NCI-H446 (cell line): ENCODE results near the gene CHEK1.
A peak's percentile ranks its signal among the peaks of the same experiment; 100 is the strongest.

Experiments
- DNase-seq, 2 experiments: peaks; one replicate each; lab custom pipeline; 2025; lab: John Stamatoyannopoulos, UW

The CHEK1 gene

DNA sequence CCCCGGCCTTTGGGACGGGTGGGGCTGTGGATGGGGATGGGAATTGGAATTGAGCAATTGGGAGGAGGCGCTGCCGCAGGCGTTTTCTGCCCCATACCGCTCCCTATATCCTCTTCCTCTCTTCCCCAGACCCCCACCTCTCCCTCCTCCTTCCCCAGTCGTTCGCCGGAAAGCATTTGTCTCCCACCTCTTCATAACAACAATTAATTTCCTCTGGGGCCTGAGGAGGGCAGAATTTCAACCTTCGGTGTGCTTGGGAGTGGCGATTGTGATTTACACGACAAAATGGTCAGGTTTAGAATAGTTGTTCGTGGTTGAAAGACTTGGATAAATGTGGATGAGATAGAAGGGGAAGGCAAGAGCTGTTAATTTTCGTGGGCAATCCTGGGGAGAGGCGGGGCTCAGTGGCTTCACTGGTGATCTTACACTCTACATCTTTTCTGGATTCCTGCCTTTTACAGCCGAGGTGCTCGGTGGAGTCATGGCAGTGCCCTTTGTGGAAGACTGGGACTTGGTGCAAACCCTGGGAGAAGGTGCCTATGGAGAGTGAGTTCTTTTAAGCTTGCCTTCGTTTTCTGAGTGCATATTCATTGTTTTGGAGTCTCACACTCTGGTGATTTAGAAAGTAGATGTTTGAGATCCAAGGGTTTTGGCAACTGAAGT, 1.5 kb downstream of the CHEK1 start:
- peak; percentile 46 to 57 for DNase-seq

DNA sequence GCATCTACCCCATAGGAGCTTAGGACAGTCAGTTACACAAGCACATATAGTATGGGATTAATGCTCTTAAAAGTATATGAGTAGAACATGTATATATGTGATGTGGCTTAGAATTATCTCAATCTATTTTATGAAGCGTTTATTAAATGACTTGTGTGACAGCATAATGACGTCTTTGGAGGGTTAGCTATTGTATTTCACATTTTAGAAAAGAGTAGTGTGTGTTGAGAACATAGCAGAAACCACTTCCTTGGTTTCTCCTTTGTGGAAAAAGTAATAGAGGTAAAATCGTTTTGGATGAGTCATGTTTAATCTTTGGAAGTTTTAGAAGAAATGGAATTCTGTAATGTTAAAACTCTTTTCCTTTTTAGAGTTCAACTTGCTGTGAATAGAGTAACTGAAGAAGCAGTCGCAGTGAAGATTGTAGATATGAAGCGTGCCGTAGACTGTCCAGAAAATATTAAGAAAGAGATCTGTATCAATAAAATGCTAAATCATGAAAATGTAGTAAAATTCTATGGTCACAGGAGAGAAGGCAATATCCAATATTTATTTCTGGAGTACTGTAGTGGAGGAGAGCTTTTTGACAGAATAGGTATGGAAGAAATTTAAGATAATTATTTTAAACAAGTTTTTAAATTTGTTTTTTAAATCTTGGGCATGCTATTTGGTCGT, 2.4 kb downstream of the CHEK1 start:
- no peak for DNase-seq

GRCh38 chr11:125637840-125638239, 12.9 kb downstream of the CHEK1 start:
- no peak for DNase-seq

DNA sequence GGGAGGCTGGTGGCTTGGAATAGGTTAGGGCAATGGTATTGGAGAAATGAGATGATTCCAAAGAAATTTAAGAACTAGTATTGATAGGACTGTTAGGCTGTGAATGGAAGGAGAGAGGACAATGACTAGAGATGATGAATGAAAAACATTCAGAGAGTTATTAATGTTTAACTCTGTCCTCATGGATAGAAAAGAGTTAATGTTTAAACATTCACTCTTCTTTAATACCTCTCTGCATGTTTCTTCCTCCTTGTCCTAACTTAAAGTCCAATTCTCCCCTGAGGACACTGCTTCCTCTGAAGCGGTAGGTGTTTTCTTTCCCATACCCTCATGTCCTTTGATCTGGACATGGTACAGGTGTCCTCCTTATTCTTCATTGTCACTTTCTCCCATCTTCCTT, 13.4 kb downstream of the CHEK1 start:
- no peak for DNase-seq

GRCh38 chr11:125645871-125646270, 20.9 kb downstream of the CHEK1 start:
- no peak for DNase-seq

DNA sequence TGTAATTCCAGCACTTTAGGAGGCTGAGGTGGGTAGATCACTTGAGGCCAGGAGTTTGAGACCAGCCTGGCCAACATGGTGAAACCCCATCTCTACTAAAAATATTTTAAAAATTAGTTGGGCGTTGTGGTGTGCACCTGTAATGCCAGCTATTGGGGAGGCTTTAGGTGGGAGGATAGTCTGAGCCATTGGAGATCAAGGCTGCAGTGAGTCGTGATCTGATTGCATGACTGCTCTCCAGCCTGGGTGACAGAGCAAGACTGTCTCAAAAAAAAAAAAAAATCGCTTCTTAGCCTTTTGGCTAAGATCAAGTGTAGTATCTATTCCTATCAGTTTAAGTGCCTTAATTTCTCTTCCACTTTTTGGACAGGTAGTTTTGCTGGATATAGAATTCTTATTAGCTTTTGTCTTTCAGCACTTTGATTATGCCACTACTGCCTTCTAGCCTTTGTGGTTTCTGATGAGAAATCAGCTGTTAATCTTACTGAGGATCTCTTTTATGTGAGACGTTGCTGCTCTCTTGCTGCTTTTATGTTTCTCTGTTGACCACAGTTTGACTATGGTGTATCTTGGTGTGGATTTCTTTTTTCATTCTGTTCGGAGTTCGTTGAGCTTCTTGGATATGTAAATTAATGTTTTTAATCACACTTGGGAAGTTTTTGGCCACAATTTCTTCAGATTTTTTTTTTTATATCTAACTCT, 24.7 kb downstream of the CHEK1 start:
- no peak for DNase-seq

- DNase-seq: no peak
Observed at GRCh38 chr11:125662689-125663088, 37.7 kb downstream of the CHEK1 start.

- no peak for DNase-seq
Observed at GRCh38 chr11:125663910-125664309, 38.9 kb downstream of the CHEK1 start.

DNA sequence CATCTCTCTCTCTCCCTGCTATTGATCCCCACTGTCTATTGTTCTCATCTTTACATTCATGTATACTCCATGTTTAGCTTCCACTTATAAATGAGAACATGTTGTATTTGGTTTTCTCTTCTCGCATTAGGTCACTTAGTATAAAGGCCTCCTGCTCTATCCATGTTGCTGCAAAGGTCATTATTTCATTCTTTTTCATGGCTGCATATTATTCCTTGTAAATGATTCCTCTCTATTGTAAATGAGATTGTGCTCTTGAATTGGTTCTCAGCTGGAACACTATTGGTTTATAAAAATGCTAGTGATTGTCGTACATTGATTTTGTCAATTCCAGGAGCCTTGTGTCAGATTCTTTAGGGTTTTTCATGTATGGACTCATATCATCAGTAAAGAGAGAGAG, 42.2 kb downstream of the CHEK1 start:
- DNase-seq: no peak

GRCh38 chr11:125670172-125670571, 45.2 kb downstream of the CHEK1 start:
- no peak for DNase-seq

DNA sequence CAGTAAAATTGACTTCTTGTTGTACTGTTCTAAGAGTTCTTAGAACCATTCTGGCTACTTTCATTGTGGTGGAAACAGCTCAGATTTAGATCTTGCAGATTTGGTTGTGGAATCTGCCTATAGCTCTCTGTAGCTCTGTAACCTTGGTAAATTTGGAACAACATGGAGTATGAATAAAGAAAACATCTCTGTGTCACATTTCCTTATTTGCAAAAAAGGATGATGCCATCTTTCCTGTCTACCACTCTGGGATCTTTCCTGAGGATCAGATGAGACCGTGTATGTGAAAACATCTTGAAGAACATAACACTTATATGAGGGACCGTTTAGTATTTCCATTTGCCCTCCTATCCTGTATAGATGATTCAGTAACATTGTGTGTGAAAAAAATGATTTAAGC, 46.6 kb downstream of the CHEK1 start:
- DNase-seq: no peak

GRCh38 chr11:125674210-125674609, 49.2 kb downstream of the CHEK1 start:
- no peak for DNase-seq

- no peak for DNase-seq
Observed at GRCh38 chr11:125675196-125675595, 50.2 kb downstream of the CHEK1 start.

DNA sequence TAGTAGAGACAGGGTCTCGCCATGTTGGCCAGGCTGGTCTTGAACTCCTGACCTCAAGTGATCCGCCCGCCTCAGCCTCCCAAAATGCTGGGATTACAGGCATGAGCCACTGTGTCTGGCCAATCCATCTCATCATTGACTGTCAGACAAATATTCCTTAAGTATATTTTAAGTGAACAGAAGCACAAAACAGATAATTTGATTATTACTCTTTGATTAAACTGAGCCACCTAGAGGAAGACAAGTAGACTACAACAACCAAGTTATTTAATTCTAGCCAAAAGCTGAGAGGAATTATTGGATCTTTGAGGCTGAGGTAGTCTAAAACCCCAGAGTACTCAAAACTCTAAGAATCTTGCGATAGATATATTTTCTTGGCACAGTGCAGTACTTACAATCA, 54.4 kb downstream of the CHEK1 start:
- DNase-seq: no peak

- no peak for DNase-seq
Observed at GRCh38 chr11:125679837-125680236, 54.9 kb downstream of the CHEK1 start.

GRCh38 chr11:125680747-125681146, 55.8 kb downstream of the CHEK1 start, which contains the start of gene ACRV1:
Gene ACRV1, minus strand, starts transcription at chr11:125680847. Its CDS starts 67 bp downstream, at chr11:125680780.
- no peak for DNase-seq

GRCh38 chr11:125685228-125685627, 60.3 kb downstream of the CHEK1 start:
- no peak for DNase-seq

- no peak for DNase-seq
Observed at GRCh38 chr11:125688066-125688465, 63.1 kb downstream of the CHEK1 start.

- DNase-seq: no peak
Observed at GRCh38 chr11:125688632-125689031, 63.7 kb downstream of the CHEK1 start.

DNA sequence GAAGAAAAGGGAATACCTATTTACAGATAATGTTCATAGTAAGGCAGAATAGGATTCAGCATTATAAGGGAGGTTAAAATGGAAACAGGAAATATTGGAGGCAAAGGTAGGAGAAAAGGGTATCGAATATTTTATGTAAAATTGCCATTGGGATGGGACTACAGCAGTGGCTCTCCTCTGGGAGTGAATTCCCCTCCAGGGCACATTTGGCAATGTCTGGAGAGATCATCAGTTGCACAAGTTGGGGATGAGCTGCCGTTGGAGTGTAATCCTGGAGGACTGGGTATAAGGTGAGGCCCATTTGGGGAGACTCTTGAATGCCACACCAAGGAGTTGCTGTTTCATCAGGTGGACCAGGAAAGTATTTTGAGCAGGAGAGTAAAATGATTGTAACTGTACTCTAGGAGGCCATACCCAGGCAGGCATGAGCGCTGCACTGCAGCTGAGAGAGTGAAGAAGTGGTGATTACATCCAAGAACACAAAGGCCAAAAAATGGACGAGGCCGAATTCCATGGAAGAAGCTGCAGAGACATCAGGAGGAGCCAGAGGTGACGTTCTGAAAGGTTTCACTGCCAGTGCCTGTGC, 64.4 kb downstream of the CHEK1 start:
- no peak for DNase-seq

GRCh38 chr11:125690006-125690405, 65.0 kb downstream of the CHEK1 start:
- DNase-seq: no peak

GRCh38 chr11:125692887-125693286, 67.9 kb downstream of the CHEK1 start:
- no peak for DNase-seq

DNA sequence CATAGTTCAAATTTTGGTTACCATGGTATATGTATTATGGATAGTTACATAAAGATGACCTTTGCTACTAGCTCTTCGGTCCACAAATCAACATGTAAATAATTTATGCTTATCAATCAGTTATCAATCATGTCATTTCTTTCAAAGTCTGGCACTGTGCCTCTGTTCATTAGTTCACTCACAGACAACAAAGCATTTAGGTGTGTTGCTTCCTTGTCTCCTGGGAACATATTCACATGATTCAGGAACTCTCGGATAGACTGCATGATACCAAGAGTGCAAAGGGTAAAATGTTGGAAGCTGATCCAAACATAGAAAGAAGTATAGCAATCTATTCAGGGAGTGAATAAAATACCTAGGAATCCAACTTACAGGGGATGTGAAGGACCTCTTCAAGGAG, 70.0 kb downstream of the CHEK1 start:
- DNase-seq: no peak
